PC-9 (cell line): ENCODE data around the gene DUS1L. TPM values are rescaled to one million over a fixed set of nuclear protein-coding genes. Genes with fewer than 3 reads are reported as not detected.
A peak's percentile ranks its signal among the peaks of the same experiment; 100 is the strongest.

Experiments used
- BruUV-seq: library from RNA; stranded (reverse); fragments of 400-500 nt; replicated peaks from 2 replicates; lab custom pipeline; 2021; lab: Mats Ljungman, UMichigan
- CTCF ChIA-PET: fragments of 300-600 bp; sonication (Branson Sonifier 250); formaldehyde crosslinking; loops from one replicate; lab custom pipeline; 2022; ENCODE audit warnings: antibody characterized with exemption; lab: Charles Lee
- POLR2A ChIA-PET: fragments of 300-600 bp; sonication (Branson Sonifier 250); formaldehyde crosslinking; loops from one replicate; lab custom pipeline; 2022; ENCODE audit warnings: antibody characterized with exemption; ENCODE audit not compliant: unreplicated experiment; lab: Charles Lee
- DNase-seq, 2 experiments: peaks; one replicate each; pipeline versions ENCODE4 v3.0.0 to v3.0.0-alpha.2; 2015 to 2022; ENCODE audit warnings: mixed read lengths in 1 of 2
- H2AFZ ChIP-seq: fragments of 200-600 bp; sonication (generic); 2 replicates; pipeline ENCODE4 v1.8.1; 2017; ENCODE audit warnings: antibody characterized with exemption
- H3F3A ChIP-seq: fragments of 200-600 bp; sonication (generic); 2 replicates; pipeline ENCODE4 v1.8.1; 2017; ENCODE audit warnings: antibody characterized with exemption, mild to moderate bottlenecking, low read depth; ENCODE audit not compliant: insufficient read depth
- H3K27ac ChIP-seq: fragments of 200-600 bp; sonication (generic); 2 replicates; pipeline ENCODE4 v1.6.1; 2016; ENCODE audit warnings: mixed run types
- H3K27me3 ChIP-seq: fragments of 200-600 bp; sonication (generic); 2 replicates; pipeline ENCODE4 v1.6.1; 2016; ENCODE audit warnings: low read depth, mixed run types; ENCODE audit not compliant: insufficient read depth
- H3K36me3 ChIP-seq: fragments of 200-600 bp; sonication (generic); 2 replicates; pipeline ENCODE4 v1.6.1; 2016; ENCODE audit warnings: low read depth, mixed run types
- H3K4me1 ChIP-seq: fragments of 200-600 bp; sonication (generic); replicated peaks from 2 replicates; pipeline ENCODE4 v1.6.1; 2016; ENCODE audit warnings: mixed run types; ENCODE audit not compliant: insufficient read depth
- H3K4me2 ChIP-seq: fragments of 200-600 bp; sonication (generic); 2 replicates; pipeline ENCODE4 v1.6.1; 2017; ENCODE audit warnings: mixed run types
- H3K4me3 ChIP-seq: fragments of 200-600 bp; sonication (generic); 2 replicates; pipeline ENCODE4 v1.6.1; 2016; ENCODE audit warnings: mixed run types
- H3K79me2 ChIP-seq: fragments of 200-600 bp; sonication (generic); 2 replicates; pipeline ENCODE4 v1.6.1; 2017; ENCODE audit warnings: low read depth, mixed run types
- H3K9me2 ChIP-seq: fragments of 200-600 bp; sonication (generic); 2 replicates; pipeline ENCODE4 v1.8.1; 2017; ENCODE audit warnings: mild to moderate bottlenecking; ENCODE audit not compliant: insufficient read depth
- H3K9me3 ChIP-seq: fragments of 200-600 bp; sonication (generic); 2 replicates; pipeline ENCODE4 v1.8.1; 2016; ENCODE audit warnings: low read depth; ENCODE audit not compliant: insufficient read depth
- H4K20me1 ChIP-seq: fragments of 200-600 bp; sonication (generic); 2 replicates; pipeline ENCODE4 v1.8.1; 2017; ENCODE audit not compliant: insufficient read depth
- EZH2 ChIP-seq: fragments of 200-600 bp; sonication (generic); IDR thresholded peaks from 2 replicates; pipeline ENCODE4 v1.8.0; 2017; ENCODE audit warnings: antibody characterized with exemption, low read depth
- intact Hi-C: fragments of 100-400 bp; cut with micrococcal nuclease; formaldehyde crosslinking; loops from one replicate; pipeline ENCODE4 v1.10.0; 2022; ENCODE audit not compliant: unreplicated experiment
- total RNA-seq: library from RNA; stranded (reverse); gene quantifications from 2 replicates; pipeline ENCODE4 v1.2.3, GENCODE V29; 2021
- TF ChIP-seq, protein P1 (sequence below): fragments of 200-600 bp; sonication (generic); conservative IDR thresholded peaks from 2 replicates; pipeline ENCODE4 v1.6.1; 2017; ENCODE audit warnings: mixed run types, antibody characterized with exemption, mild to moderate bottlenecking, moderate library complexity

Gene DUS1L
- total RNA-seq, 1 experiment from 2014 or later, result 138 TPM

GRCh38 chr17:82106688-82107305 is 41.2 kb upstream of the DUS1L start:
- ChIA-PET POLR2A (interaction anchor here (0.6 to 1.7 kb wide), 4 partner anchors 11 to 293 kb away, joined by 4 to 5 read pairs (median 4); no protein-coding TSS in a partner anchor), CTCF (interaction anchor here (0.6 to 1.1 kb wide), 2 partner anchors 40 to 69 kb away, joined by 3 to 5 read pairs; partner anchors contain the start of gene DCXR)
- no peaks in the 10 kb centered on the region for H3K36me3 ChIP-seq
- H3K79me2 ChIP-seq, result peaks cover 10% of the 10 kb centered on the region
- H3K4me3 ChIP-seq, result no peak overlapping the region; the same call in 1 of the 2 replicates
- intact Hi-C loops, result loop anchor here (1.0 to 10.0 kb wide), 6 partner anchors 8 to 228 kb away; partner anchors contain the start of genes ALYREF, ANAPC11, DCXR and FASN
- no peak for DNase-seq
- no peaks in the 10 kb centered on the region for H3K9me3 ChIP-seq
- peak overlapping the region; percentile 81 for H3K4me2 ChIP-seq
- peak overlapping the region; percentile 34; the same call in 1 of the 2 replicates for H3K27ac ChIP-seq
- no peaks in the 10 kb centered on the region for H4K20me1 ChIP-seq
- TF ChIP-seq, protein P1, sequence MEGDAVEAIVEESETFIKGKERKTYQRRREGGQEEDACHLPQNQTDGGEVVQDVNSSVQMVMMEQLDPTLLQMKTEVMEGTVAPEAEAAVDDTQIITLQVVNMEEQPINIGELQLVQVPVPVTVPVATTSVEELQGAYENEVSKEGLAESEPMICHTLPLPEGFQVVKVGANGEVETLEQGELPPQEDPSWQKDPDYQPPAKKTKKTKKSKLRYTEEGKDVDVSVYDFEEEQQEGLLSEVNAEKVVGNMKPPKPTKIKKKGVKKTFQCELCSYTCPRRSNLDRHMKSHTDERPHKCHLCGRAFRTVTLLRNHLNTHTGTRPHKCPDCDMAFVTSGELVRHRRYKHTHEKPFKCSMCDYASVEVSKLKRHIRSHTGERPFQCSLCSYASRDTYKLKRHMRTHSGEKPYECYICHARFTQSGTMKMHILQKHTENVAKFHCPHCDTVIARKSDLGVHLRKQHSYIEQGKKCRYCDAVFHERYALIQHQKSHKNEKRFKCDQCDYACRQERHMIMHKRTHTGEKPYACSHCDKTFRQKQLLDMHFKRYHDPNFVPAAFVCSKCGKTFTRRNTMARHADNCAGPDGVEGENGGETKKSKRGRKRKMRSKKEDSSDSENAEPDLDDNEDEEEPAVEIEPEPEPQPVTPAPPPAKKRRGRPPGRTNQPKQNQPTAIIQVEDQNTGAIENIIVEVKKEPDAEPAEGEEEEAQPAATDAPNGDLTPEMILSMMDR, result no peak
- TF ChIP-seq EZH2, result no peak
- peaks cover 63% of the 10 kb centered on the region for H3K4me1 ChIP-seq
- H2AFZ ChIP-seq, result no peak overlapping the region
- no TSS peak for BruUV-seq
- H3F3A ChIP-seq, result peaks cover 41% of the 10 kb centered on the region
- no peaks in the 10 kb centered on the region for H3K27me3 ChIP-seq
- H3K9me2 ChIP-seq, result no peaks in the 10 kb centered on the region

- peak overlapping the region; percentile 54 for H3K4me3 ChIP-seq
- H2AFZ ChIP-seq, result no peak overlapping the region
- H3K27me3 ChIP-seq, result no peaks in the 10 kb centered on the region
- TF ChIP-seq, protein P1, result peak; percentile 53
- no peak for TF ChIP-seq EZH2
- no peaks in the 10 kb centered on the region for H3K9me3 ChIP-seq
- POLR2A ChIA-PET, result interaction anchor here (0.5 to 1.7 kb wide), 5 partner anchors 10 to 598 kb away, joined by 4 to 6 read pairs (median 4); no protein-coding TSS in a partner anchor
- intact Hi-C loops, result loop anchor here (1.0 to 10.0 kb wide), 6 partner anchors 8 to 229 kb away; partner anchors contain the start of genes ALYREF, ANAPC11, DCXR and FASN
- BruUV-seq, result TSS peak; percentile 54
- H3K4me2 ChIP-seq, result peak overlapping the region; percentile 81
- H4K20me1 ChIP-seq, result no peaks in the 10 kb centered on the region
- peaks cover 10% of the 10 kb centered on the region for H3K79me2 ChIP-seq
- peak overlapping the region; percentile 71 for H3K27ac ChIP-seq
- peaks cover 46% of the 10 kb centered on the region for H3F3A ChIP-seq
- CTCF ChIA-PET, result interaction anchor here (1.1 kb wide), 1 partner anchor 68 kb away, joined by 5 read pairs; the partner anchor contains the start of gene DCXR
- H3K36me3 ChIP-seq, result no peaks in the 10 kb centered on the region
- H3K4me1 ChIP-seq, result peaks cover 70% of the 10 kb centered on the region
- H3K9me2 ChIP-seq, result no peaks in the 10 kb centered on the region
- DNase-seq, result peak; percentile 94 to 97
Measured at GRCh38 chr17:82105882-82106687, 40.5 kb upstream of the DUS1L start.

DNA sequence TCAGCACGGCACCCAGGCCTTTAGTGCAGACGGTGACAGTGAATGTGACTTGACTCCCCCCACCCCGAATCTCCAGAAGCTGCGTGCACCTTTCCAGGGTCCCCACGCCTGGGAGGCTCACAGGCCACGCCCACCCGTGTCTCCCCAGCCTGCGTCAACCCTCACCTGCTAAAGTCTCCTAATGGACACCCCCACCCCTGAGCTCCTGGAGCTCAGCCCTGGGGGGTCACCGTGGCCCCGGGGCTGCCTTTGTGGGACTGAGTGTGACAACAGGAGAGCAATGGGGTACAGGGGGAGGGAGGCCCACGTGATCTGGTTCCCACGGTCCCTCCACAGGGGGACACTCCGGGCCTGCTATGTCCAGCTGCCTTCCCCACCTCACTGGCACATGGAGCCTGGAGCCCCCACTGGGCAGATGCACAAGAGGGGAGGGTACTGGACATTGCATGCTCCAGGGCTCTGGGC is 39.8 kb upstream of the DUS1L start:
- BruUV-seq, result no TSS peak
- Histone ChIP-seq H3K79me2 (peaks cover 10% of the 10 kb centered on the region), H3K4me1 (peaks cover 72% of the 10 kb centered on the region), H3F3A (peaks cover 42% of the 10 kb centered on the region), H3K4me3 (peak overlapping the region; percentile 54), H3K9me3 (no peaks in the 10 kb centered on the region), H3K36me3 (no peaks in the 10 kb centered on the region), H3K9me2 (no peaks in the 10 kb centered on the region), H3K27me3 (no peaks in the 10 kb centered on the region), H4K20me1 (no peaks in the 10 kb centered on the region), H3K4me2 (peak overlapping the region; percentile 81), H3K27ac (peak overlapping the region; percentile 71), H2AFZ (no peak overlapping the region)
- POLR2A ChIA-PET, result interaction anchor here (1.7 kb wide), 1 partner anchor 10 kb away, joined by 5 read pairs; no protein-coding TSS in a partner anchor
- CTCF ChIA-PET, result interaction anchor here (1.1 kb wide), 1 partner anchor 68 kb away, joined by 5 read pairs; the partner anchor contains the start of gene DCXR
- TF ChIP-seq EZH2, result no peak
- TF ChIP-seq, protein P1, result no peak
- intact Hi-C loops, result loop anchor here (5.0 to 10.0 kb wide), 3 partner anchors 127 to 229 kb away; partner anchors contain the start of genes ALYREF, ANAPC11 and SECTM1
- DNase-seq, result no peak
